ENCODE data around the gene SHC2. TPM values are rescaled to one million over a fixed set of nuclear protein-coding genes. Genes with fewer than 3 reads are reported as not detected.

SHC2 gene
- total and polyA plus RNA-seq, 2 of the 13 experiments (the other 11 are each of a cell fraction or from before 2014, with no cell fraction given) = 9.0 to 18.3 TPM

- peak; percentile 95 for TF ChIP-seq CTCF (CRISPR knock-in tag; IDR thresholded peaks at IDR 0.05)
- TF ChIP-seq ATM (IDR thresholded peaks at IDR 0.05; ENCODE audit: borderline replicate concordance) = peak; percentile 61; the same call in 1 of the 2 replicates
- TF ChIP-seq KDM2A (CRISPR knock-in tag; IDR thresholded peaks at IDR 0.05; ENCODE audit: borderline replicate concordance, low read depth) = peak; percentile 76; the same call in 1 of the 2 replicates
- peak; percentile 40; the same call in 1 of the 2 replicates for TF ChIP-seq THAP9 (CRISPR knock-in tag; IDR thresholded peaks at IDR 0.05; ENCODE audit: borderline replicate concordance)
- peak; percentile 84 for TF ChIP-seq KDM1A (CRISPR knock-in tag; IDR thresholded peaks at IDR 0.05)
- TF ChIP-seq FOSL2 (CRISPR knock-in tag; IDR thresholded peaks at IDR 0.05) = peak; percentile 25; the same call in 1 of the 2 replicates
- peak; percentile 45; the same call in 1 of the 2 replicates for TF ChIP-seq ARNT (IDR thresholded peaks at IDR 0.05)
- 0 out of 2 replicates have a peak, but pooled peaks have one; percentile 14 for TF ChIP-seq ZMYM2 (CRISPR knock-in tag; IDR thresholded peaks at IDR 0.05)
- TF ChIP-seq RFX1 (IDR thresholded peaks at IDR 0.05) = no peak
- TF ChIP-seq ZNF607 (CRISPR knock-in tag; IDR thresholded peaks at IDR 0.05; ENCODE audit: borderline replicate concordance) = peak; percentile 62; the same call in 1 of the 2 replicates
- TF ChIP-seq TRIM22 (IDR thresholded peaks at IDR 0.05) = peak; percentile 31; the same call in 1 of the 2 replicates
- TF ChIP-seq NFKB2 (CRISPR knock-in tag; IDR thresholded peaks at IDR 0.05; ENCODE audit: borderline replicate concordance) = 0 out of 2 replicates have a peak, but pooled peaks have one; percentile 31
- TF ChIP-seq RXRA (CRISPR knock-in tag; IDR thresholded peaks at IDR 0.05) = 0 out of 2 replicates have a peak, but pooled peaks have one; percentile 19
- TF ChIP-seq SMC3 (IDR thresholded peaks at IDR 0.05; ENCODE audit: low read length) = peak; percentile 70
- TF ChIP-seq TFDP1 (CRISPR knock-in tag; IDR thresholded peaks at IDR 0.05; ENCODE audit: borderline replicate concordance) = 0 out of 2 replicates have a peak, but pooled peaks have one; percentile 27
- peak; percentile 65; the same call in 1 of the 2 replicates for TF ChIP-seq ZNF263 (CRISPR knock-in tag; IDR thresholded peaks at IDR 0.05)
- TF ChIP-seq STAG1 (CRISPR knock-in tag; IDR thresholded peaks at IDR 0.05) = peak; percentile 82
- no peak for TF ChIP-seq KMT2B (CRISPR knock-in tag; IDR thresholded peaks at IDR 0.05)
- peak; percentile 66 for TF ChIP-seq SALL1 (CRISPR knock-in tag; IDR thresholded peaks at IDR 0.05)
- 0 out of 2 replicates have a peak, but pooled peaks have one; percentile 25 for TF ChIP-seq ATF7 (IDR thresholded peaks at IDR 0.05)
- 0 out of 2 replicates have a peak, but pooled peaks have one; percentile 40 for TF ChIP-seq ATF7 (CRISPR knock-in tag; IDR thresholded peaks at IDR 0.05)
- TF ChIP-seq PBX2 (CRISPR knock-in tag; IDR thresholded peaks at IDR 0.05) = no peak
Measured at GRCh38 chr19:480016-480855, 19.4 kb upstream of the SHC2 start (continued).
